BE2C (cell line): ENCODE data around the gene PDE4A.
"Not testable (repeated sequence)": the region's sequence is repeated elsewhere in the genome, so short reads cannot be mapped to it uniquely, and the experiment has no call there.

Experiments
- DNase-seq: peaks from one replicate; pipeline ENCODE4 v3.0.0-alpha.2; 2020
- H3K27me3 ChIP-seq: fragments of 250-450 bp; sonication (Bioruptor Pico); 2 replicates; pipeline ENCODE4 v1.5.1; 2020; ENCODE audit warnings: mild to moderate bottlenecking
- H3K36me3 ChIP-seq: fragments of 250-450 bp; sonication (Bioruptor Pico); 2 replicates; pipeline ENCODE4 v1.5.1; 2020; ENCODE audit warnings: mild to moderate bottlenecking
- H3K4me1 ChIP-seq: fragments of 250-450 bp; sonication (Bioruptor Pico); 2 replicates; pipeline ENCODE4 v1.5.1; 2020
- H3K4me3 ChIP-seq: 2 replicates; pipeline ENCODE4 v1.5.1; 2011; ENCODE audit warnings: low read depth, low read length
- H3K9me3 ChIP-seq: fragments of 250-450 bp; sonication (Bioruptor Pico); 2 replicates; pipeline ENCODE4 v1.5.1; 2020
- CTCF ChIP-seq: IDR thresholded peaks from 2 replicates; pipeline ENCODE4 v1.5.1; 2012; ENCODE audit warnings: mild to moderate bottlenecking, low read depth, low read length

Gene PDE4A

DNA sequence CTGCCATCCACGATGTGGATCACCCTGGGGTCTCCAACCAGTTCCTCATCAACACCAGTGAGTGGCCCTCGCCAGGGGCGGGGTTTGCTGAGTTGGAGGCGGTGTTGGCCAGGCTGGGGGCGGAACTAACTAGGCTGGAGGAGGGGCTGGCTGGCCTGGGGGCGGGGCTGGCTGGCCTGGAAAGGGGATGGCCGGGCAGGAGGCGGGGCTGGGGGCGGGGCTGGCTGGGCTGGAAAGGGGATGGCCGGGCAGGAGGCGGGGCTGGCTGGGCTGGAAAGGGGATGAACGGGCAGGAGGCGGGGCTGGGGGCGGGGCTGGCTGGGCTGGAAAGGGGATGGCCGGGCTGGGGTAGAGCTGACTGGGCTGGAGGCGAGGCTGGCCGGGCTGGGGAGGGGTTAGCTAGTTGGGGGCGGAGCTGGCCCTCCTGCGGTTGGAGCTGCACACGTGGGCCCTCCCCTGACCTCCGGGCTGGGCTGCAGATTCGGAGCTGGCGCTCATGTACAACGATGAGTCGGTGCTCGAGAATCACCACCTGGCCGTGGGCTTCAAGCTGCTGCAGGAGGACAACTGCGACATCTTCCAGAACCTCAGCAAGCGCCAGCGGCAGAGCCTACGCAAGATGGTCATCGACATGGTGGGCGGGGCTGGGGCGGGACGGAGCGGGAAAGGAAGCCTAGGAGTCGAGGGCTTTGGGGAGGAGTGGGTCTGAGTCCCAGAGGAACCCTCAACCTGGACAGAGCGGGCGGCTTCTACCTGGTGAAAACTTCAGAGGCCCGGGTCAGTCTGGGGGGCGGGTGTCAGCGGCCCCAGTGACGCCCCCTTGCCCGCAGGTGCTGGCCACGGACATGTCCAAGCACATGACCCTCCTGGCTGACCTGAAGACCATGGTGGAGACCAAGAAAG is 41.0 kb downstream of the PDE4A start:
- H3K4me1 ChIP-seq, result peaks cover 5% of the 10 kb centered on the region
- no peaks in the 10 kb centered on the region for H3K27me3 ChIP-seq
- peak overlapping the region; percentile 37 for H3K4me3 ChIP-seq
- DNase-seq, result peak; percentile 99
- H3K36me3 ChIP-seq, result peaks cover 7% of the 10 kb centered on the region; the same call in 1 of the 2 replicates
- no peak for TF ChIP-seq CTCF
- no peaks in the 10 kb centered on the region for H3K9me3 ChIP-seq

DNA sequence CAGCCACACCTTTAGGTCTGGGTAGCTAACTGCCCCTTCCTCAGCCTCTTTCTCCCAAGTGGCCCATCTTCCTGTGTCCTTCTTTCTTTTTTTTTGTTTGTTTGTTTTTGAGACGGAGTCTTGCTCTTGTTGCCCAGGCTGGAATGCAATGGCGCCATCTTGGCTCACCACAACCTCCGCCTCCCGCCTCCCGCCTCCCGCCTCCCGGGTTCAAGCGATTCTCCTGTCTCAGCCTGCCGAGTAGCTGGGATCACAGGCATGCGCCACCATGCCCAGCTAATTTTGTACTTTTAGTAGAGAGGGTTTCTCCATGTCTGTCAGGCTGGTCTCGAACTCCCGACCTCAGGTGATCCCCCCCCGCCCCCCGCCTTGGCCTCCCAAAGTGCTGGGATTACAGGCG is 41.7 kb downstream of the PDE4A start:
- H3K27me3 ChIP-seq, DNase-seq, H3K4me1 ChIP-seq, H3K4me3 ChIP-seq, H3K9me3 ChIP-seq: not testable (repeated sequence)
- peaks cover 11% of the 10 kb centered on the region; the same call in 1 of the 2 replicates for H3K36me3 ChIP-seq

DNA sequence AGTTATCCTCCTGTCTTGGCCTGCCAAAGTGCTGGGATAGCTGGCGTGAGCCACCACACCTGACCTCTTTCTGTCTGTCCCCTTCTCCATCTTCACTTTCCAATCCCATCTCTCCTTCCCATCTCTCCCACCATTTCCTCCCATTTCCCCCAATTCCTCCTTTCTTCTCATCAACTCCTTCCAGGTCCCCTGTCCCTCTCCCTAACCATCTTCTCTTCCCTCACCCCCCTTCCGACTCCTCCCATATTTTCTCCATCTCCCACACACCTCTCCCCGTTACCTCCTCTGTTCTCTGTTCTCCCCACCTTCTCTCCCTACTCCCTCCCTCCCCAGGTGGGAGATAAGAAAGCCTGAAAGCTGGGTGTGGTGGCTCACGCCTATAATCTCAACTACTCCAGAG is 42.2 kb downstream of the PDE4A start:
- no peaks in the 10 kb centered on the region for H3K27me3 ChIP-seq
- TF ChIP-seq CTCF, result no peak
- H3K4me1 ChIP-seq, result peaks cover 5% of the 10 kb centered on the region
- DNase-seq, result no peak
- peaks cover 14% of the 10 kb centered on the region; the same call in 1 of the 2 replicates for H3K36me3 ChIP-seq
- no peaks in the 10 kb centered on the region for H3K9me3 ChIP-seq
- no peak overlapping the region for H3K4me3 ChIP-seq

- H3K36me3 ChIP-seq, result peaks cover 14% of the 10 kb centered on the region; the same call in 1 of the 2 replicates
- TF ChIP-seq CTCF, result no peak
- H3K9me3 ChIP-seq, result no peaks in the 10 kb centered on the region
- peaks cover 5% of the 10 kb centered on the region for H3K4me1 ChIP-seq
- H3K27me3 ChIP-seq, result no peaks in the 10 kb centered on the region
- DNase-seq, result no peak
- H3K4me3 ChIP-seq, result no peak overlapping the region
Observed at GRCh38 chr19:10464456-10464855, 44.1 kb downstream of the PDE4A start.

DNA sequence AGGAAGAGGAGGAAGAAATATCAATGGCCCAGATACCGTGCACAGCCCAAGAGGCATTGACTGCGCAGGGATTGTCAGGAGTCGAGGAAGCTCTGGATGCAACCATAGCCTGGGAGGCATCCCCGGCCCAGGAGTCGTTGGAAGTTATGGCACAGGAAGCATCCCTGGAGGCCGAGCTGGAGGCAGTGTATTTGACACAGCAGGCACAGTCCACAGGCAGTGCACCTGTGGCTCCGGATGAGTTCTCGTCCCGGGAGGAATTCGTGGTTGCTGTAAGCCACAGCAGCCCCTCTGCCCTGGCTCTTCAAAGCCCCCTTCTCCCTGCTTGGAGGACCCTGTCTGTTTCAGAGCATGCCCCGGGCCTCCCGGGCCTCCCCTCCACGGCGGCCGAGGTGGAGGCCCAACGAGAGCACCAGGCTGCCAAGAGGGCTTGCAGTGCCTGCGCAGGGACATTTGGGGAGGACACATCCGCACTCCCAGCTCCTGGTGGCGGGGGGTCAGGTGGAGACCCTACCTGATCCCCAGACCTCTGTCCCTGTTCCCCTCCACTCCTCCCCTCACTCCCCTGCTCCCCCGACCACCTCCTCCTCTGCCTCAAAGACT is 46.9 kb downstream of the PDE4A start:
- no peak for TF ChIP-seq CTCF
- peaks cover 14% of the 10 kb centered on the region; the same call in 1 of the 2 replicates for H3K36me3 ChIP-seq
- no peaks in the 10 kb centered on the region for H3K9me3 ChIP-seq
- H3K4me1 ChIP-seq, result no peaks in the 10 kb centered on the region
- H3K4me3 ChIP-seq, result no peak overlapping the region
- no peak for DNase-seq
- no peaks in the 10 kb centered on the region for H3K27me3 ChIP-seq

DNA sequence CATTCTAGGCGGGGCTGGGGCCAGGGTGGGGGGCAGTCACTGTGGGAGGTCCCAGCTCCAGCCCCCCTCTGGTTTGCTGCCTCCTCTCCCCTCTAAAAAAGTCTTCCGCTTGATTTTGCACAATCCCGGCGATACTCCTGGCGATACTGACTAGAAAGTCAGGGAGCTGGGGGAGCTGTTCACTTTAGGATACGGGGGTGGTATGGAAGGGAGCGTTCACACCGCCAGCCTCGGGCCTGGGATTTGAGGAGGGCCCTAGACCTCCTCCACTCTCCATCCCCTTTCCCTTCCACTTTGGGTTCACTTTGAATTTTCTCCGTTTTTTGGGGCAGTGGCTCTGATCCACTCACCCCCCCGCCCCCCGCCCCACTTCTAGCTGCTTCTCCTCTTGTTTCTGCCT is 47.8 kb downstream of the PDE4A start:
- DNase-seq, result no peak
- no peaks in the 10 kb centered on the region for H3K27me3 ChIP-seq
- TF ChIP-seq CTCF, result no peak
- peaks cover 14% of the 10 kb centered on the region; the same call in 1 of the 2 replicates for H3K36me3 ChIP-seq
- no peak overlapping the region for H3K4me3 ChIP-seq
- H3K4me1 ChIP-seq, result no peaks in the 10 kb centered on the region
- H3K9me3 ChIP-seq, result no peaks in the 10 kb centered on the region
